ENCODE measurements around the gene NAA38.
A peak's percentile ranks its signal among the peaks of the same experiment; 100 is the strongest.

NAA38 gene

GRCh38 chr17:7862692-7863437 is 5.5 kb upstream of the NAA38 start:
- Histone ChIP-seq H3K36me3 (ENCODE audit: control insufficient read depth in 1 of 2, insufficient read depth in 2 of 2, low read length in 2 of 2) (peaks cover 0 to 8% of the 10 kb centered on the region in 2 donors), H3K9ac (ENCODE audit: low read depth in 1 of 2, low read length in 2 of 2) (no peak overlapping the region), H3K27me3 (ENCODE audit: control insufficient read depth in 1 of 2, insufficient read depth in 2 of 2, low read length in 2 of 2) (no peaks in the 10 kb centered on the region), H3K4me1 (ENCODE audit: control insufficient read depth in 1 of 2, insufficient read depth in 2 of 2, low read length in 2 of 2) (peaks cover 16 to 19% of the 10 kb centered on the region in 2 donors), H3K27ac (ENCODE audit: low read depth, low read length) (no peak overlapping the region), H3K4me3 (ENCODE audit: low read depth in 1 of 2, low read length in 2 of 2) (no peak overlapping the region), H3K9me3 (ENCODE audit: control insufficient read depth in 1 of 2, low read length in 2 of 2) (no peaks in the 10 kb centered on the region)

GRCh38 chr17:7859028-7859427 is 1.7 kb upstream of the NAA38 start:
- Histone ChIP-seq H3K4me1 (ENCODE audit: control insufficient read depth in 1 of 2, insufficient read depth in 2 of 2, low read length in 2 of 2) (peaks cover 31 to 36% of the 10 kb centered on the region in 2 donors), H3K9me3 (ENCODE audit: control insufficient read depth in 1 of 2, low read length in 2 of 2) (no peaks in the 10 kb centered on the region), H3K27me3 (ENCODE audit: control insufficient read depth in 1 of 2, insufficient read depth in 2 of 2, low read length in 2 of 2) (no peaks in the 10 kb centered on the region), H3K9ac (ENCODE audit: low read depth in 1 of 2, low read length in 2 of 2) (peak overlapping the region; percentile 78), H3K4me3 (ENCODE audit: low read depth in 1 of 2, low read length in 2 of 2) (peak overlapping the region; percentile 87 to 91), H3K36me3 (ENCODE audit: control insufficient read depth in 1 of 2, insufficient read depth in 2 of 2, low read length in 2 of 2) (peaks cover 3 to 14% of the 10 kb centered on the region in 2 donors), H3K27ac (ENCODE audit: low read depth, low read length) (no peak overlapping the region)

GRCh38 chr17:7858522-7858810 is 1.1 kb upstream of the NAA38 start:
- H3K4me1 ChIP-seq (ENCODE audit: control insufficient read depth in 1 of 2, insufficient read depth in 2 of 2, low read length in 2 of 2), result peaks cover 31 to 36% of the 10 kb centered on the region in 2 donors
- H3K36me3 ChIP-seq (ENCODE audit: control insufficient read depth in 1 of 2, insufficient read depth in 2 of 2, low read length in 2 of 2), result peaks cover 3 to 14% of the 10 kb centered on the region in 2 donors
- H3K9me3 ChIP-seq (ENCODE audit: control insufficient read depth in 1 of 2, low read length in 2 of 2), result no peaks in the 10 kb centered on the region

GRCh38 chr17:7857713-7858521 is 558 bp upstream of the NAA38 start, which contains the start of gene CYB5D1:
Gene CYB5D1, plus strand, starts transcription at chr17:7858003. Its CDS starts 132 bp downstream, at chr17:7858135.
- peak within 1 kb of the TSS; percentile 78 to 79 for H3K9ac ChIP-seq (ENCODE audit: low read depth in 1 of 2, low read length in 2 of 2)

More at GRCh38 chr17:7858522-7858810, 1.1 kb upstream of the NAA38 start:
- Histone ChIP-seq H3K27me3 (ENCODE audit: control insufficient read depth in 1 of 2, insufficient read depth in 2 of 2, low read length in 2 of 2) (no peaks in the 10 kb centered on the region), H3K4me3 (ENCODE audit: low read depth in 1 of 2, low read length in 2 of 2) (peak overlapping the region; percentile 87 to 91), H3K9ac (ENCODE audit: low read depth in 1 of 2, low read length in 2 of 2) (peak overlapping the region; percentile 78), H3K27ac (ENCODE audit: low read depth, low read length) (no peak overlapping the region)

GRCh38 chr17:7856011-7856810 is 1.1 kb downstream of the NAA38 start:
- Histone ChIP-seq H3K4me3 (ENCODE audit: low read depth in 1 of 2, low read length in 2 of 2) (peak overlapping the region; percentile 87 to 91), H3K9ac (ENCODE audit: low read depth in 1 of 2, low read length in 2 of 2) (peak overlapping the region; percentile 65 to 79), H3K4me1 (ENCODE audit: control insufficient read depth in 1 of 2, insufficient read depth in 2 of 2, low read length in 2 of 2) (peaks cover 41 to 46% of the 10 kb centered on the region in 2 donors), H3K27me3 (ENCODE audit: control insufficient read depth in 1 of 2, insufficient read depth in 2 of 2, low read length in 2 of 2) (no peaks in the 10 kb centered on the region), H3K9me3 (ENCODE audit: control insufficient read depth in 1 of 2, low read length in 2 of 2) (no peaks in the 10 kb centered on the region), H3K36me3 (ENCODE audit: control insufficient read depth in 1 of 2, insufficient read depth in 2 of 2, low read length in 2 of 2) (peaks cover 19 to 27% of the 10 kb centered on the region in 2 donors), H3K27ac (ENCODE audit: low read depth, low read length) (peak overlapping the region; percentile 91)

More at GRCh38 chr17:7857713-7858521, 558 bp upstream of the NAA38 start, which contains the start of gene CYB5D1:
- Histone ChIP-seq H3K27ac (ENCODE audit: low read depth, low read length) (peak within 1 kb of the TSS; percentile 91), H3K4me1 (ENCODE audit: control insufficient read depth in 1 of 2, insufficient read depth in 2 of 2, low read length in 2 of 2) (peaks cover 28 to 36% of the 10 kb centered on the region in 2 donors), H3K4me3 (ENCODE audit: low read depth in 1 of 2, low read length in 2 of 2) (peak within 1 kb of the TSS; percentile 87 to 91), H3K36me3 (ENCODE audit: control insufficient read depth in 1 of 2, insufficient read depth in 2 of 2, low read length in 2 of 2) (peaks cover 5 to 17% of the 10 kb centered on the region in 2 donors), H3K27me3 (ENCODE audit: control insufficient read depth in 1 of 2, insufficient read depth in 2 of 2, low read length in 2 of 2) (no peaks in the 10 kb centered on the region), H3K9me3 (ENCODE audit: control insufficient read depth in 1 of 2, low read length in 2 of 2) (no peaks in the 10 kb centered on the region)

- peaks cover 43 to 51% of the 10 kb centered on the region in 2 donors for H3K4me1 ChIP-seq (ENCODE audit: control insufficient read depth in 1 of 2, insufficient read depth in 2 of 2, low read length in 2 of 2)
- H3K9me3 ChIP-seq (ENCODE audit: control insufficient read depth in 1 of 2, low read length in 2 of 2), result no peaks in the 10 kb centered on the region
- peak overlapping the region; percentile 26 for H3K27ac ChIP-seq (ENCODE audit: low read depth, low read length)
- peak overlapping the region; percentile 36 to 87 for H3K4me3 ChIP-seq (ENCODE audit: low read depth in 1 of 2, low read length in 2 of 2)
- H3K36me3 ChIP-seq (ENCODE audit: control insufficient read depth in 1 of 2, insufficient read depth in 2 of 2, low read length in 2 of 2), result peaks cover 24 to 33% of the 10 kb centered on the region in 2 donors
- no peaks in the 10 kb centered on the region for H3K27me3 ChIP-seq (ENCODE audit: control insufficient read depth in 1 of 2, insufficient read depth in 2 of 2, low read length in 2 of 2)
- peak overlapping the region in 1 of 2 donors; percentile 65 for H3K9ac ChIP-seq (ENCODE audit: low read depth in 1 of 2, low read length in 2 of 2)
Measured at GRCh38 chr17:7855660-7856010, 1.7 kb downstream of the NAA38 start.

- H3K9ac ChIP-seq (ENCODE audit: low read depth in 1 of 2, low read length in 2 of 2), result peak within 1 kb of the TSS in 1 of 2 donors; percentile 65
Measured at GRCh38 chr17:7854851-7855659, 2.3 kb downstream of the NAA38 start, which contains the start of gene TMEM88. Gene TMEM88, plus strand, starts transcription at chr17:7855066. Its CDS starts 9 bp downstream, at chr17:7855075.

GRCh38 chr17:7854078-7854777 is 3.1 kb downstream of the NAA38 start:
- no peak overlapping the region for H3K4me3 ChIP-seq (ENCODE audit: low read depth in 1 of 2, low read length in 2 of 2)
- no peak overlapping the region for H3K9ac ChIP-seq (ENCODE audit: low read depth in 1 of 2, low read length in 2 of 2)
- H3K9me3 ChIP-seq (ENCODE audit: control insufficient read depth in 1 of 2, low read length in 2 of 2), result no peaks in the 10 kb centered on the region
- no peaks in the 10 kb centered on the region for H3K27me3 ChIP-seq (ENCODE audit: control insufficient read depth in 1 of 2, insufficient read depth in 2 of 2, low read length in 2 of 2)
- H3K4me1 ChIP-seq (ENCODE audit: control insufficient read depth in 1 of 2, insufficient read depth in 2 of 2, low read length in 2 of 2), result peaks cover 42 to 48% of the 10 kb centered on the region in 2 donors
- H3K36me3 ChIP-seq (ENCODE audit: control insufficient read depth in 1 of 2, insufficient read depth in 2 of 2, low read length in 2 of 2), result peaks cover 35 to 41% of the 10 kb centered on the region in 2 donors
- H3K27ac ChIP-seq (ENCODE audit: low read depth, low read length), result no peak overlapping the region

More at GRCh38 chr17:7854851-7855659, 2.3 kb downstream of the NAA38 start, which contains the start of gene TMEM88:
- Histone ChIP-seq H3K36me3 (ENCODE audit: control insufficient read depth in 1 of 2, insufficient read depth in 2 of 2, low read length in 2 of 2) (peaks cover 28 to 36% of the 10 kb centered on the region in 2 donors), H3K4me3 (ENCODE audit: low read depth in 1 of 2, low read length in 2 of 2) (peak within 1 kb of the TSS; percentile 36 to 87), H3K9me3 (ENCODE audit: control insufficient read depth in 1 of 2, low read length in 2 of 2) (no peaks in the 10 kb centered on the region), H3K27me3 (ENCODE audit: control insufficient read depth in 1 of 2, insufficient read depth in 2 of 2, low read length in 2 of 2) (no peaks in the 10 kb centered on the region), H3K27ac (ENCODE audit: low read depth, low read length) (peak within 1 kb of the TSS; percentile 26), H3K4me1 (ENCODE audit: control insufficient read depth in 1 of 2, insufficient read depth in 2 of 2, low read length in 2 of 2) (peaks cover 43 to 48% of the 10 kb centered on the region in 2 donors)

GRCh38 chr17:7853691-7854038 is 3.7 kb downstream of the NAA38 start:
- peaks cover 39 to 43% of the 10 kb centered on the region in 2 donors for H3K36me3 ChIP-seq (ENCODE audit: control insufficient read depth in 1 of 2, insufficient read depth in 2 of 2, low read length in 2 of 2)
- H3K4me3 ChIP-seq (ENCODE audit: low read depth in 1 of 2, low read length in 2 of 2), result no peak overlapping the region

More at GRCh38 chr17:7853691-7854038, 3.7 kb downstream of the NAA38 start:
- H3K9ac ChIP-seq (ENCODE audit: low read depth in 1 of 2, low read length in 2 of 2), result no peak overlapping the region
- H3K27me3 ChIP-seq (ENCODE audit: control insufficient read depth in 1 of 2, insufficient read depth in 2 of 2, low read length in 2 of 2), result no peaks in the 10 kb centered on the region
- peaks cover 36 to 43% of the 10 kb centered on the region in 2 donors for H3K4me1 ChIP-seq (ENCODE audit: control insufficient read depth in 1 of 2, insufficient read depth in 2 of 2, low read length in 2 of 2)
- no peak overlapping the region for H3K27ac ChIP-seq (ENCODE audit: low read depth, low read length)
- H3K9me3 ChIP-seq (ENCODE audit: control insufficient read depth in 1 of 2, low read length in 2 of 2), result no peaks in the 10 kb centered on the region
